ENCODE data around the gene MAN2A2.

MAN2A2 gene

DNA sequence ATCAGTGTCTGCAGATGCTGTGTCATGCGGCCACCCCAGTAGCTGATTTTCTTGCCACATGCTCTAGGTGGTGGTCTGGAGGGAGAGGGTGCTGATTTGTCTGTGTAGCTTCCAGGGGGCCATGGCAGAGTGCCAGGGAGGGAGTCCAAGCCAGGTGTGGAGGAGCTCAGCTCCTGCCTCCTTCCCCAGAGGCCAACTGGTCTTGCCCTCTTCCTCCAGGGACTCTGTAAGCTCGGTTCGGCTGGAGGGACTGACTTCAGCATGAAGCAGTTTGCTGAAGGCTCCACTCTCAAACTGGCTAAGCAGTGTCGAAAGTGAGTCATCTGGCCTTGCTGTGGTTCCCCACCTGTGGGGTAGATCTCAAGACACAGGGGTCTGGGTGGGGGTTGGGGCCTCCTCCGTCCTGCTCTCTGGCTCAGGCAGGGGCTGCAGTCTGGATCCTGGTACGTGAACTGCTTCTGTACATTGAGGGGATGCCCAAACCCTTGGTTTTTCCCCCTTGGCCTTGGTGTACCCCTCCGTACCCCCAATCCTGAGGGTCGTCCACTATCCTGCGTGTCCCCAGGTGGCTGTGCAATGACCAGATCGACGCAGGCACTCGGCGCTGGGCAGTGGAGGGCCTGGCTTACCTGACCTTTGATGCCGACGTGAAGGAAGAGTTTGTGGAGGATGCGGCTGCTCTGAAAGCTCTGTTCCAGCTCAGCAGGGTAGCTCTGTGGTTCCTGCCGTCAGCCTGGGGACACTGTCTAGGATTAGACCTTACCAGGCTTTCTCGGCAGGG is 44.7 kb downstream of the MAN2A2 start:
- DNase-seq, result no peak

DNA sequence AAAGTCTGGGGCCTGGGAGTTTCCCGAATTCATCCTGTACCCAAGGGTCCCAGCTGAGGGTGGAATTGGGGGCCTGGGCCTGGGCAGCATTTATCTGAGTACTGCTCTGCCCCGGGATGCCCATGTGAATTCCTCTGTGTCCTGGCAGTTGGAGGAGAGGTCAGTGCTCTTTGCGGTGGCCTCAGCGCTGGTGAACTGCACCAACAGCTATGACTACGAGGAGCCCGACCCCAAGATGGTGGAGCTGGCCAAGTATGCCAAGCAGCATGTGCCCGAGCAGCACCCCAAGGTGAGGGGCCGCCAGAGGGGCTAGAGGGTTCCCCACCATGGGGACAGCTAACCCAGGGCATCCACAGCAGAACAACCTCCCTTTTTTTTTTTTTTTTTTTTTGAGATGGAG is 45.4 kb downstream of the MAN2A2 start:
- DNase-seq, result no peak

DNA sequence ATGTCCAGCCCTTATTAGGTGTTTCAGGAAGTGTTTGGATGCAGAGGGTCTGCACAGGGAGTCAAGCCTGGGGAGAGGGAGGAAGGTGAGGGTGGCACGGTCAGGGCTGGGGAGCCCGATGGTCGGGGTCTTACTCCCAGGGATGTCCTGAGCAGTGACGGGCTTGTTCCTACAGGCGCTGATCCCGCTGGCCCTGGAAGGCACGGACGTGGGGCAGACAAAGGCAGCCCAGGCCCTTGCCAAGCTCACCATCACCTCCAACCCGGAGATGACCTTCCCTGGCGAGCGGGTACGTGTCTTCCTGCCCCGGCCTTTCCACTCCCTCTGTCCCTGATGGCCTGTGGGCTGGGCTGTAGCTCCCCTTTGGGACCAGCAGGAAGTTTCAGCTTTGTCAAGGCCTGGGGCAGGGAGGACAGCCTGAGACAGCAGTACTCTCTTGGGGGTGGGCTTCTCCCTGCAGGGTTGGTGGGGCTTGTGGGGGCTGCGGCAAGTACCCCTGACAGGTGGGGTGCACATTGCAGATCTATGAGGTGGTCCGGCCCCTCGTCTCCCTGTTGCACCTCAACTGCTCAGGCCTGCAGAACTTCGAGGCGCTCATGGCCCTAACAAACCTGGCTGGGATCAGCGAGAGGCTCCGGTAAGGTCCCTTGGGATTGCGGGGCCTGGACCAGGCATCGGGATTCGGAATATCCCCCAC is 47.0 kb downstream of the MAN2A2 start:
- no peak for DNase-seq

DNA sequence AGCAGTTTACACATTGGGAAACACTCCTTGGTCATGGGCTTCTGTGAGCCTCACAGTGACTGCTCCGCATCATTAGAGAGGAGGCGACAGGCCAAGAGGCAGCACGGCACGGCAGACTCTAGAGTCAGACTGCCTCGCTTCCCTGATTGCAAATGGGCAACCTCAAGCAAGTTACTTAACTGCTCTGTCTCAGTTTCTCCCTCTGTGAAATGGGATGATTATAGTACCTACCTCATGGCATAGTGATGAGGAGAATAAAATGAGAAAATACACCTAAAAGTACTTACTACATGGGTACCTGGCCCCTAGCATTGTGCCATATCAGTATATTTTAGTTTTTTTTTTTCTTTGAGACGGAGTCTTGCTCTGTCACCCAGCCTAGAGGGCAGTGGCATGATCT is 47.6 kb downstream of the MAN2A2 start:
- DNase-seq, result no peak

DNA sequence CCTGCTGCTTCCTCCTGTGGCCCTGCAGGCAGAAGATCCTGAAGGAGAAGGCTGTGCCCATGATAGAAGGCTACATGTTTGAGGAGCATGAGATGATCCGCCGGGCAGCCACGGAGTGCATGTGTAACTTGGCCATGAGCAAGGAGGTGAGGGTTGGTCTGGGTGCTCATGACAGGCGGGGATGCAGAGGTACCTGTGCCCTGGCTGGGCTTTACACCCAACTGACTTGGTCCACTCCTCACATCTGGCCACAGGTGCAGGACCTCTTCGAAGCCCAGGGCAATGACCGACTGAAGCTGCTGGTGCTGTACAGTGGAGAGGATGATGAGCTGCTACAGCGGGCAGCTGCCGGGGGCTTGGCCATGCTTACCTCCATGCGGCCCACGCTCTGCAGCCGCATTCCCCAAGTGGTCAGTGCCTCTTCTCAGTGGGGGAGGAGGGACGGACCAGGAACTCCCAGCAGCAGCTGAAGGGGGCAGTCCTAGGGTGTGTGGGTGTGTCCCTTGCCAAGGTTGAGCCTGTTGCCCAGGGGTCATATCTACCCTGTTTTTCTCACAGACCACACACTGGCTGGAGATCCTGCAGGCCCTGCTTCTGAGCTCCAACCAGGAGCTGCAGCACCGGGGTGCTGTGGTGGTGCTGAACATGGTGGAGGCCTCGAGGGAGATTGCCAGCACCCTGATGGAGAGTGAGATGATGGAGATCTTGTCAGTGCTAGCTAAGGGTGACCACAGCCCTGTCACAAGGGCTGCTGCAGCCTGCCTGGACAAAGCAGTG is 50.0 kb downstream of the MAN2A2 start:
- no peak for DNase-seq

DNA sequence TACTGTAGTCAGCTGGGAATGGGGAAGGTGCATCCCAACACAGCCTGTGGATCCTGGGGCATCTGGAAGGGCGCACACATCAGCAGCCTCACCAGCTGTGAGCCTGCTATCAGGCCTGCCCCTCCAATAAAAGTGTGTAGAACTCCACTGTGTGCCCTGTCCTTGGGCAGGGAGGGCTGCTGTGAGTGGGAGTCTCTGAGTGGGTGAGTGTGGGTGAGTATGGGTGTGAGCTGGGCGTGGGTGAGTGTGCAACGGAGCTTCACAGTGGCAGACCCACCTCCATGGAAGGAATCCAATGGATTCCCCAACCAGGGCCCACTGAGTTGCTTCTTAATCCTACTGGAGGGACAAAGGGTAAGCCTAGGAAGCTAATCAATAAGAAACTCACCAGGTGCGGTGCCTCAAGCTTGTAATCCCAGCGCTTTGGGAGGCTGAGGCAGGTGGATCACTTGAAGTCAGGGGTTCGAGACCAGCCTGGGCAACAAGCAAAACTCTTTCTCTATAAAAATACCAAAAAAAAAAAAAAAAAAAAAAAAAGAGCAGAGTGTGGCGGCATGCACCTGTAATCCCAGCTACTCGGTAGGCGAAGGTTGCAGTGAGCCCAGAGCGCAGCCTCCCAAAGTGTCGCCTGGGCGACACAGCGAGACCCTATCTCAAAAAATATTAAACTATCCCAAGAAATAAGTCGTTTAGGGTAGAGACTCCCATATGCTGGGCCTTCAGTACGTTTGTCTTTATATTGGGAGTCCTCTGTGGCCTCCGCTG is 51.0 kb downstream of the MAN2A2 start:
- no peak for DNase-seq

DNA sequence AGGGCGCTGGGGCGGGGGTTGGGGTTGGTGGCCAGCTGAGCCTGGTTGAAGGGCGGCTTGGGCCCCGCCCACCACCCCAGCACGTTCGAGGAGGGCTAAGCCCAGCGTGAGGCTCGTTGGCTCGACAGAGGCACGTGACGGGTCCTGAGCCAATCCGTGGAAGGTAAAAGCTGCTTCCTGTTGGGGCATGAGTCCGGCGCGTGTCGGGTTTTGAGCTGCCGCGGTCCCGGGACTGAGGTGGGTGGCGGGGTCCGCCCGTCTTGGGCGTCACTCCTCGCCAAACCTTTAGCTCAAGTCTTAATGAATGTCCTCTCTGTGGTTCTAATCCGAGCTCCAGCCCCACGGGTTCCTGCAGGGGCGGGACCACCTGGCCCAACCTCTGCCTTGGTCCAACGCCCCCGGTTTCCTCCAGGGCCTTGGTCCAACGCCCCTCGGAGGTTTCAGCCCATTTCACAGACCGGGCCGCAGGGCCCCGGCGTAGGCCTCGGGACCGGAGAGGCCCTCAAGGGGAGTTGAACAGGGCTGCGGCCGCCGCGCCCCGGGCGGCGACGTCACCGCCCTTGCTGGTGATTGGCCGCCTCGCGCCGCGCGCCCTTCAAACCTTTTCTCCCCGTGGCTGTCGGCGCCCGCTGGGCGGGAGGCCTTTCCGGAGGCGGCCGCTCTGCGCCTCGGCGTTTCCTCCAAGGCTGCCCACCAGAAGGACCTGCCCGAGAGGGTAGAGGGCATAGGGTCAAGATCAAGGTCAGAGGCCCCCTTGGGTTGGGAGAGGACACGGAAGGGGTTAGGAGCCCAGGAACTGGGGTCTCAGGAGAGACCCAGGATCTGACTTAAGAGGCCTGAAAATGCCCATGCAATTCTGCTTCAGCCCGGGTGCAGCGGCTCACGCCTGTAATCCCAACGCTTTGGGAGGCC is 51.9 kb downstream of the MAN2A2 start, which contains the start of gene RCCD1:
Gene RCCD1, plus strand, starts transcription at position 173 of the 912 bp plus-strand sequence. CDS start 1,851 bp downstream, outside the sequence.
- DNase-seq, result peak; percentile 83

DNA sequence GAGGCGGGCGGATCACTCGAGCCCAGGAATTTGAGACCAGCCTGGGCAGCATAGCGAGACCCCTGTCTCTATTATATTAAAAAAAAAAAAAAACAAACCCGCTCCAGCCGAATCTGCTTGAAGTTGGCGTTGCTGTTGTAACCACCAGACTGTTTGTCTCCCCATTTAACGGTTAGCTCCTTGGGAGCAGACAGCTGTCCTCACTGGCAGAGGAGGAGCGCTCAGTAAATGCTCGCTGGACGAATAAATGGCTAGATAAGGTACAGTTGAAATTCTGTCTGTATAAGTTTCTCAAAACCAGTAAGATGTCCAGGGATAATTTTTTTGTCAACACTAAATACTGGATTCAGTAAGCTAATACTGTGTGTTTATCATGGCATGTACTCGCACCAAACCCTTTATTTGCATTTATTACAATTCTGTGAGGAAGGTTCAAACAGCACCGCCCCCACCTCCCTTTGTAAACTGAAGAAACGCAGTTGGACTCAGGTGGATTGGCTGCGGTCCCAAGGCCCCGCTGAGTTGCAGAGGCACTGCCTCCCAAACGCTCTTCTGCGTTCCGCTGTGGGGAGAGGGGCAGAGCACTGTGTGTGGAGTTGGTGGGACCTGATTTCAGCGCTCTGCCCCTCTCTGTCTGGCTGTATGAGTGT is 52.6 kb downstream of the MAN2A2 start:
- DNase-seq, result no peak

DNA sequence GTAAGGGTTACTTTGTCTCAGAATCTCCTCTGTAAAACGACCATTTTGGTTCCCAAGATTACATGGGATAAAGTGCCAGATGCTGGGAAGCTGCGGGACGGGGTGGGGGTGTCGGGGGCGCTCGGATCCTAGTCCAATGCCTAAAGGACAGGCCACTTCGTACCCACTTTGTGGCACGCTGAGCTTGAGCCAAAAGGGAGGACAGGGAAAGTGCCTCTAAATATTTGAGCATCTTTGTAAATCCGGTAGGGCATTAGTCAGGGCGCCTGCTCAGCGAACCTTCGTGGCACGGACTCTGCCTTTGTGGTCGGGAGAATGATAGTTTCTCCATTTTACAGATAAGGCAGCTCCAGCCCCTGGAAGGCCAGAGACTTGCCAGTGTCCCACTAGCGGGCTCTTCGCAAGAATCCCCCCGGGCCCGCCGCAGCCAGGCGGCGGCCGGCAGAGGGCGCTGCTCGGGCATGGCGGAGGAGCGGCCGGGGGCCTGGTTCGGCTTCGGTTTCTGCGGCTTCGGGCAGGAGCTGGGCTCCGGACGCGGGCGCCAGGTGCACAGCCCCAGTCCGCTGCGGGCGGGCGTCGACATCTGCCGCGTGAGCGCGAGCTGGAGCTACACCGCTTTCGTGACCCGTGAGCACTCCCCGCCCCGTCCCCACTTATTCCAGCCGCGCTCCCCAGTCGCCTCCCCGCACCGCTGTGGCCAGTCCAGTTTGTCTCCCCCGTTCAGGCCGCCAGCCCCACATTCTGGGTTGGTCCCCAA is 53.4 kb downstream of the MAN2A2 start:
- DNase-seq, result peak; percentile 8

DNA sequence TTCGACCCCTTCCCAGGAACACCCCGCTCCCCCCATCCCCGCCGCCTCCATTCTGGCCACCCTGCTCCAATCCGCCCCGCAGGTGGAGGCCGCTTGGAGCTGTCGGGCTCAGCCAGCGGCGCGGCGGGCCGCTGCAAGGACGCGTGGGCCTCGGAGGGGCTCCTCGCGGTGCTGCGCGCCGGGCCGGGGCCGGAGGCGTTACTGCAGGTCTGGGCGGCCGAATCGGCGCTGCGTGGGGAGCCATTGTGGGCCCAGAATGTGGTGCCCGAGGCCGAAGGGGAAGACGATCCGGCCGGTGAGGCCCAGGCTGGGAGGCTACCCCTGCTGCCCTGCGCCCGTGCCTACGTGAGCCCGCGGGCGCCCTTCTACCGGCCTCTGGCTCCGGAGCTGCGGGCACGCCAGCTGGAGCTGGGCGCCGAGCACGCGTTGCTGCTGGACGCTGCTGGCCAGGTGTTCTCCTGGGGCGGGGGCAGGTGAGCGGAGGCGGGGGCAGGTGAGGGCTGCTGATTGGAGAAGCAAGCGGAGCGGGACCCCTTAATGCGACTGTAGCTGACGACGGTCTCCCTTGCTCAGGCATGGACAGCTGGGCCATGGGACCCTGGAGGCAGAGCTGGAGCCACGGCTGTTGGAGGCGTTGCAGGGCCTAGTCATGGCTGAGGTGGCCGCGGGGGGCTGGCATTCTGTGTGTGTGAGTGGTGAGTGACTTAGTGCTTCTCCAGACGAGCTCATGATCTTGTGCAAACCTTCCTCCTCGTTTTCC is 54.1 kb downstream of the MAN2A2 start:
- DNase-seq, result no peak

DNA sequence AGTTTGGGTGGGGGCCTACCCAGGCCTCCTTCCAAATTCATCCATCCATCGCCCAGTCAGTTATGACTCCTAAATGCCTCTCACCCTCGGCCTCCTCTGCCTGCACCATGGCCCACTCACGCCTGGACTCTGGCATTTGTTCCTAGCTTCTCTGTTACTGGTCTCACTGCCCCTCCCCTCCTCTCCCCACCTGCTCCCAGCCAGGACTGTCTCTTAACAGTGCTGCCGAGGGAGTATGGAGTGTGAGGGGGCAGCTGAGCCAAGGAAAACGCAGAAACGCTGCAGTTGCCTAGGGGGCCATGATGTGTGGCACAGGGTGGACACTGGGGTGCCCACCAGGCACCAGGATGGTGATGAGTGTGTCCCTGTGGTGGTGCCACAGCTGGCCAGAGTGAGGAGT is 54.7 kb downstream of the MAN2A2 start:
- no peak for DNase-seq

DNA sequence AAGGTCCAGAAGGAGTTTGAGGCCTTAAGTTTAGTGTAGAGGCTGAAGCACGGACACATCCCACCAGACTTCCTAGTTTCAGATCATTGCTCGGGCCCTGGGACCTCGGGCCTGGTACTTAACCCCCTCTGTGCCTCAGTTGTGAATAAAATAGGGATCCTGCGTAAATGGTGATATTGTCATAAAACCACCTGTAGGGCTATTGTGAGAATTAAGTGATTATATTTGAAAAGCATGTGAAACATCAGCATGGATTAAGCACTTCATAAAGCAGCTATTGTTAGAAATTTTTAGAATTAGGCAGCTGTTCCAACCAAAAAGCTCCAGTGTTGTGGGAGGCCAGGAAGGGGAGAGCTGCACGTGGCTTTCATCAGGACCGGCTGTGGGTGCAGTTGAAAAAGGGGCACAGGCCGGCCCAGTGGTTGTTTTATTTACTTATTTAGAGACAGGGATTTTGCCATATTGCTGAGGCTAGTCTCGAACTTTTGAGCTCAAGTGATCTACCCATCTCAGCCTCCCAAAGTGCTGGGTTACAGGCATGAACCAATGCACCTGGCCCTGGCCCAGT is 56.0 kb downstream of the MAN2A2 start:
- no peak for DNase-seq

DNA sequence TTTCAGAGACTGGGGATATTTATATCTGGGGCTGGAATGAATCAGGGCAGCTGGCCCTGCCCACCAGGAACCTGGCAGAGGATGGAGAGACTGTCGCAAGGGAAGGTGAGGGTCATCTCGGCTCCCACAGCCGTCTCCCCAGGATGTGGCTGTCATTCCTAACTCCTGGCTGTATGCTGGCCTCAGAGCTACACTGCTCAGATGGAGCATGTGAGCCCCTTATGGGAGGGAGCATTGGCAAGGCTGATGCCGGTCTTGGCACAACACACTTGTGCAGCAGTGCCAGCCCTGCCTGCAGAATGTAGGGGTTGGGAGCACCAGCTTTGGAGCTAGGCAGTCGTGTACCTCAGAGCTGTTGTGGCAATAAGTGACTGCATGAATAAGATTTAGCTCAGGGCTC is 56.8 kb downstream of the MAN2A2 start:
- DNase-seq, result peak; percentile 70

DNA sequence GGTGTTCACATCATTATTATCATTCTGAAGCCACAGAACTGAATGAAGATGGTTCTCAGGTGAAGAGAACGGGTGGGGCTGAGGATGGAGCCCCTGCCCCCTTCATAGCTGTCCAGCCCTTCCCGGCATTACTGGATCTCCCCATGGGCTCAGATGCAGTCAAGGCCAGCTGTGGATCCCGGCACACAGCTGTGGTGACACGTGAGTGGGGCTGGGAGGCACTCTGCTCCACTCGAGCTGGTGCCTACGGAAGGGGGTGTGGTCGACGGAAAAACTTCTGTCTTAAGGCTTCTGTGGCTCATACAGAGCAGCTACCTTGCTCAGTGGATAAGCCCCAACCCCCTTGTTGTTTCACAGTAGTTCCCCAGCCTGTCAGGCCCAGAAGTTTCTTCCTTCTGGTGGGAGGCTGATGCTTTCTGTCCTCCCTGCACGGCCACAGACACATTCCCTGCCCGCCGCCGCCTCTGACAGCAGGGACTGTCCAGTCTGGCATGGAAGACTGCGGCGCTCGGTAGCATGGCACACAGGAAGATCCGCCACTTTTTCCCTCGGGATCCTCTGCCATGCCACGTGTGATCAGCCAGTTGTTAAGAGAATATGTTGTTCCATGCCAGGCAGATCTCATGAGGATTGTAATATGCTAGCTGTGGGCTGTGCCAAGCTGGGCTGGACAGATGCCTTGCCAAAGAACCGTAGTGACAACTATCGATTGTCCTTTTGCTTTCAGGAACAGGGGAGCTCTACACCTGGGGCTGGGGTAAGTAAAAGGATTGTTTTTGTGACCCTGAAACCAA is 57.4 kb downstream of the MAN2A2 start:
- peak; percentile 20 for DNase-seq

DNA sequence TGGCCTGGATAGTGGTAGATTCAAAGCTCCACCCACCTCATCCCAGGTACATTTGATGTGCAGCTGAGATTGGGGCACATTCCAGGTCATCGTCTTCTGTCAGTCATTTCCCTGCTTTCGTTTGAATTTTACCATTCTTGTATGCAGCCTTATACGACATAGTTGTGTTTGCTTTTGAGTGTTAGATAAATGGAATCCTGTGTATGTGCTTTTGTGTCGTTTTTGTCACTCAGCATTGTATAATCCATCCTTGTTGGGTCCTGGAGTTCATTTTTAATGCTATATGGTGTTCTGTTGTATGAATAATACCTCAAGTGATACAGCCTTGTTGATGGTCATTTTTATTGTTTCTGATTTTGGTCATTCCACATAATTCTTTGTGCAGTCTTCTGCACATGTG is 58.9 kb downstream of the MAN2A2 start:
- DNase-seq, result no peak

DNA sequence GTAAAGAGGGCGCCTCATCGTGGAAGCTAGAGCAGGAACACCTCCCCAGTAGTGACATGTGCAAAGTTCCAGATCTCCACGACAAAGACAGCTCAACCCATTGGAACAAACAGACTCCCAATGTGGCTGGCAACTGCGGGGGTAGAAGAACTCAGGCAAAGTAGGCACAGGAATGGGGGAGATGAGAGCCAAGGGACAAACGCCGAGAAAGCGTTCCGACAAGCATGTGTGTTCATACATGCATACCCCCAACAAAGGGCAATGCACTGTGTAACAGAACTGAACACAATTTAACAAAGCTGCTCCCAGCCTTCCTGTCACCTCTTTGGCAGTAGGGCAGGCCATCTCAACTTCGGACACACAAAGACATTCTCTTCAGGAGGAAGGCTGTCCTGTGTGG is 63.2 kb downstream of the MAN2A2 start:
- DNase-seq, result no peak

DNA sequence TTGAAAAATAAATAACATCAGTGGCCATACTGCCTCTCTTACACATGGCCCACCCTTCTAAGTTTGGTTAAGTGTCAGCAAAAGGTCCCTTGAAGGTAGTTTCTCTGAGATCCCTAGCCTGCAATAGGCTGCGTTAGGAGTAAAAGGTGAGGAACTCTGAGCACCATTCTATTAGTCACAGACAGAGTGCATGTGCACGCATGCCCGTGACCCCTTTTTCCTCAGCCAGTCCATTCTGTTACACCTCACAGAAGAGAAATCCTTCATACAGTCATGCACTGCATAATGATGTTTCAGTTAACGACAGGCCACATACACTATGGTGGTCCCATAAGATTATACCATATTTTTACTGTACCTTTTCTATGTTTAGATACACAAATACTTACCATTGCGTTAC is 64.1 kb downstream of the MAN2A2 start:
- DNase-seq, result no peak

DNA sequence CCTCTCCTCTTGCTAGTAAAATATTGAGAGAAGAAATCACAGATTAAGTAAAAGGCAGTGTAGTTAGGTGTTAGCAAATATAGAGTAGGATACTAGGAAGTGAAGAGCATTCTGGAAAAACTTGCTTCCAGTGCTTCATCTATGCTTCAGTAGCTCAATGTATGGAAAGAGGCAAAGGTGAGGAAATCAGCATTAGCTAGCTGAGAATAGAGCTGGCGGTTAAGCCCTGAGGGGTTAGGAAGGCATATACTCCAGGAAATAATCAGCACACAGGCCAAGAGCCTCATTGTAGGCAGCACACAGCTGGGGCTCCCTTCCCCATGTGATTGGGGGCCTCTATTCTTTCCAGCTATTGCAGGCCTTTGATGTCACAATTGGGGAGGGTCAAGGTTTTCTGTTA is 65.3 kb downstream of the MAN2A2 start:
- DNase-seq, result no peak

Data from NCI-H1694 (cell line).